Measurements from ENCODE around the gene PTPRM. TPM values are rescaled to one million over a fixed set of nuclear protein-coding genes. Genes with fewer than 3 reads are reported as not detected.
"Not testable (repeated sequence)": the region's sequence is repeated elsewhere in the genome, so short reads cannot be mapped to it uniquely, and the experiment has no call there.

The PTPRM gene
- total and polyA plus RNA-seq, 9 donors: 45.6 to 82.0 (median 56.9) TPM

GRCh38 chr18:8051453-8051852, 484.3 kb downstream of the PTPRM start:
- TF ChIP-seq EP300 (IDR thresholded peaks at IDR 0.05) (no peak), CTCF (IDR thresholded peaks at IDR 0.05) (no peak), POLR2A (IDR thresholded peaks at IDR 0.05) (no peak)

DNA sequence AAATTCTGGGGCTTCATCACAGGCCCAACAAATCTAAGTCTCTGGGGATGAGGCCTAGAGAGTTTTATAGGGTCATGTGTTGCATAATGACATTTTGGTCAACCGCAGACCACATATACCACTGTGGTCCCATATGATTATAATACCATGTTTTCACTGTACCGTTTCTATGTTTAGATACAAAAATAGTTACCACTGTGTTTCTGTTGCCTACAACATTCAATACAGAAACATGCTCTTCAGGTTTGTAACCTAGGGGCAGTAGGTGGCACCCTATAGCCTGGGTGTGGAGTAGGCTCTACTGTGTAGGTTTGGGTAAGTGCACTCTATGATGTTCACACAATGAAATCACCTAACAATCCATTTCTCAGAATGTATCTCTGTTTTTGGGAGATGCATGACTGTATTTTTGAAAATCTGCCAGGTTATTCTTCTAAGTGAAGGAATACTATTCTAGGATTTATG, 485.2 kb downstream of the PTPRM start:
- TF ChIP-seq POLR2A (IDR thresholded peaks at IDR 0.05): no peak
- TF ChIP-seq CTCF (IDR thresholded peaks at IDR 0.05): no peak
- TF ChIP-seq EP300 (IDR thresholded peaks at IDR 0.05): no peak
- Histone ChIP-seq H3K4me3 (no peak overlapping the region), H3K4me1 (ENCODE audit: insufficient read depth) (peaks cover 2% of the 10 kb centered on the region), H3K9me3 (no peaks in the 10 kb centered on the region), H3K27ac (no peak overlapping the region), H3K36me3 (no peaks in the 10 kb centered on the region), H3K27me3 (no peaks in the 10 kb centered on the region)
- no peak for DNase-seq
- 57 to 86% (median 70%) methylated on average over 2 of the region's 2 CpGs for WGBS, 3 donors
- intact Hi-C loops (cut with DNase I): no loop called here

More at GRCh38 chr18:8051453-8051852, 484.3 kb downstream of the PTPRM start:
- DNase-seq: no peak
- Histone ChIP-seq H3K9me3 (no peaks in the 10 kb centered on the region), H3K4me1 (ENCODE audit: insufficient read depth) (peaks cover 2% of the 10 kb centered on the region), H3K27me3 (no peaks in the 10 kb centered on the region), H3K4me3 (no peak overlapping the region), H3K27ac (no peak overlapping the region), H3K36me3 (no peaks in the 10 kb centered on the region)
- 71 to 81% (median 77%) methylated on average over 2 of the region's 2 CpGs for WGBS, 3 donors
- intact Hi-C loops (cut with DNase I): no loop called here

GRCh38 chr18:8056723-8057122, 489.6 kb downstream of the PTPRM start:
- intact Hi-C loops (cut with DNase I): no loop called here
- H3K36me3 ChIP-seq: no peaks in the 10 kb centered on the region
- peaks cover 2% of the 10 kb centered on the region for H3K4me1 ChIP-seq (ENCODE audit: insufficient read depth)
- no peak overlapping the region for H3K4me3 ChIP-seq
- no peak for TF ChIP-seq CTCF (IDR thresholded peaks at IDR 0.05)
- no peak for TF ChIP-seq POLR2A (IDR thresholded peaks at IDR 0.05)
- no peak for TF ChIP-seq EP300 (IDR thresholded peaks at IDR 0.05)
- H3K27ac ChIP-seq: no peak overlapping the region
- H3K9me3 ChIP-seq: no peaks in the 10 kb centered on the region
- no peaks in the 10 kb centered on the region for H3K27me3 ChIP-seq
- 84 to 95% (median 95%) methylated on average over 1 of the region's 1 CpG for WGBS, 3 donors
- DNase-seq: no peak

GRCh38 chr18:8063152-8063551, 496.0 kb downstream of the PTPRM start:
- H3K27ac ChIP-seq; H3K27me3 ChIP-seq; H3K36me3 ChIP-seq; H3K4me1 ChIP-seq (ENCODE audit: insufficient read depth); intact Hi-C loops (cut with DNase I); H3K9me3 ChIP-seq; DNase-seq; H3K4me3 ChIP-seq: not testable (repeated sequence)
- 77 to 87% (median 79%) methylated on average over 12 to 13 of the region's 22 CpGs for WGBS, 3 donors

DNA sequence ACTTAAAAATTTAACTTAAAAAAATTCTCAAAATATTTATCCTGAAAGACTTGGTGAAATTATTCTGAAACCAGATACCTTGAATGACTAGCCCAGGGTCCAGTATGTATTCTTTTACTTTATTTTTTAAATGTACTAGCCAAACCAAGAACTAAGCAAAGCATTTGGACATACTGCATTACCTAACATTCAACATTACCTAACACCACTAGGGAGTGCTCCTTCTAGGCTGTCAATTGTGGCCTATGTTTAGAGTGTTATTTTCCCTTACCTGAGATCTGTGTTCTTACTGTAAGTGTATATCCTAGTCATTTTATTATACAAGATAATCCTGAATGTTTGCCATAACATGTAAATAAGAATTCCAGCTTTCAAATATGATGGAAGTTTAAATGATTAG, 496.6 kb downstream of the PTPRM start:
- TF ChIP-seq POLR2A (IDR thresholded peaks at IDR 0.05) (no peak), CTCF (IDR thresholded peaks at IDR 0.05) (no peak), EP300 (IDR thresholded peaks at IDR 0.05) (no peak)
- intact Hi-C loops (cut with DNase I): no loop called here
- Histone ChIP-seq H3K27me3 (no peaks in the 10 kb centered on the region), H3K4me3 (no peak overlapping the region), H3K36me3 (no peaks in the 10 kb centered on the region), H3K9me3 (no peaks in the 10 kb centered on the region), H3K4me1 (ENCODE audit: insufficient read depth) (no peaks in the 10 kb centered on the region), H3K27ac (no peak overlapping the region)
- no peak for DNase-seq

All from ovary (tissue), 9 donors.